HTR-8/SVneo (cell line): ENCODE measurements around the gene SCART1.

Experiments
- DNase-seq: peaks from one replicate; pipeline ENCODE4 v3.0.0; 2011; ENCODE audit warnings: low spot score, mixed read lengths; ENCODE audit not compliant: insufficient read length
- FAIRE-seq: peaks from 2 replicates; lab custom pipeline; 2011; peaks lifted over from hg19 to GRCh38; lab: Jason Lieb, UNC

Gene SCART1

GRCh38 chr10:133454204-133454893 is 604 bp downstream of the SCART1 start:
- no peak for FAIRE-seq
- no peak for DNase-seq

- DNase-seq (no peak), FAIRE-seq (no peak)
Observed at GRCh38 chr10:133455196-133455595, 1.5 kb downstream of the SCART1 start.

- no peak for DNase-seq
- no peak for FAIRE-seq
Observed at GRCh38 chr10:133455611-133456031, 1.9 kb downstream of the SCART1 start.

GRCh38 chr10:133456041-133456951 is 2.6 kb downstream of the SCART1 start:
- DNase-seq (no peak), FAIRE-seq (no peak)

- FAIRE-seq (no peak), DNase-seq (no peak)
Observed at GRCh38 chr10:133457100-133457841, 3.5 kb downstream of the SCART1 start.

- no peak for DNase-seq
Observed at GRCh38 chr10:133458021-133458709, 4.4 kb downstream of the SCART1 start.

GRCh38 chr10:133458710-133459453 is 5.1 kb downstream of the SCART1 start:
- FAIRE-seq (no peak), DNase-seq (no peak)

More at GRCh38 chr10:133458021-133458709, 4.4 kb downstream of the SCART1 start:
- no peak for FAIRE-seq

GRCh38 chr10:133459454-133460207 is 5.9 kb downstream of the SCART1 start:
- FAIRE-seq (no peak), DNase-seq (no peak)

GRCh38 chr10:133460208-133460769 is 6.5 kb downstream of the SCART1 start:
- FAIRE-seq (no peak), DNase-seq (no peak)

GRCh38 chr10:133461027-133461426 is 7.3 kb downstream of the SCART1 start:
- no peak for FAIRE-seq
- no peak for DNase-seq

- DNase-seq = no peak
- no peak for FAIRE-seq
Observed at GRCh38 chr10:133461841-133462240, 8.1 kb downstream of the SCART1 start.

- DNase-seq = no peak
- no peak for FAIRE-seq
Observed at GRCh38 chr10:133462512-133463305, 9.0 kb downstream of the SCART1 start.

- no peak for FAIRE-seq
- DNase-seq = no peak
Observed at GRCh38 chr10:133464582-133465031, 10.9 kb downstream of the SCART1 start.

GRCh38 chr10:133465191-133465949 is 11.6 kb downstream of the SCART1 start:
- DNase-seq = no peak

GRCh38 chr10:133465950-133466474 is 12.3 kb downstream of the SCART1 start:
- no peak for FAIRE-seq
- DNase-seq = no peak

More at GRCh38 chr10:133465191-133465949, 11.6 kb downstream of the SCART1 start:
- FAIRE-seq = no peak

GRCh38 chr10:133466683-133467275 is 13.0 kb downstream of the SCART1 start:
- no peak for DNase-seq
- no peak for FAIRE-seq
